Stimulated activated naive CD8-positive, alpha-beta T cell treated with anti-CD3 and anti-CD28 coated beads, Interleukin-15, Interleukin-2, amounts not matched to agents 100 ng/mL and 50 ng/mL, for 24 hours (primary cell): ENCODE data around the gene TBL1X.
"Not testable (repeated sequence)": the region's sequence is repeated elsewhere in the genome, so short reads cannot be mapped to it uniquely, and the experiment has no call there.

ENCODE experiments used
- H3K27ac Mint-ChIP-seq: one replicate; pipeline ENCODE4 v1.8.0; 2021; ENCODE audit warnings: mild to moderate bottlenecking, mixed read lengths
- H3K27me3 Mint-ChIP-seq: one replicate; pipeline ENCODE4 v1.8.0; 2021; ENCODE audit warnings: mixed read lengths
- H3K36me3 Mint-ChIP-seq: one replicate; pipeline ENCODE4 v1.8.0; 2021; ENCODE audit warnings: low read depth, mixed read lengths
- H3K4me1 Mint-ChIP-seq: one replicate; pipeline ENCODE4 v1.8.0; 2021; ENCODE audit warnings: low read depth, mixed read lengths
- H3K4me3 Mint-ChIP-seq: one replicate; pipeline ENCODE4 v1.8.0; 2021; ENCODE audit warnings: mild to moderate bottlenecking, mixed read lengths
- H3K9me3 Mint-ChIP-seq: one replicate; pipeline ENCODE4 v1.8.0; 2021; ENCODE audit warnings: mixed read lengths

The TBL1X gene

GRCh38 chrX:9529223-9529622 lies 64.4 kb downstream of the TBL1X start:
- Mint-ChIP-seq H3K4me3 (no peak overlapping the region), H3K4me1 (peaks cover 60% of the 10 kb centered on the region), H3K27ac (no peak overlapping the region), H3K27me3 (no peaks in the 10 kb centered on the region), H3K36me3 (no peaks in the 10 kb centered on the region), H3K9me3 (no peaks in the 10 kb centered on the region)

- H3K36me3 Mint-ChIP-seq, result no peaks in the 10 kb centered on the region
Measured at GRCh38 chrX:9530848-9531274, 66.0 kb downstream of the TBL1X start.

GRCh38 chrX:9532349-9532748 lies 67.5 kb downstream of the TBL1X start:
- Mint-ChIP-seq H3K36me3 (peaks cover 5% of the 10 kb centered on the region), H3K27me3 (no peaks in the 10 kb centered on the region), H3K4me1 (peaks cover 51% of the 10 kb centered on the region), H3K4me3 (no peak overlapping the region), H3K9me3 (no peaks in the 10 kb centered on the region), H3K27ac (no peak overlapping the region)

More at GRCh38 chrX:9530848-9531274, 66.0 kb downstream of the TBL1X start:
- Mint-ChIP-seq H3K27me3 (no peaks in the 10 kb centered on the region), H3K4me3 (peak overlapping the region; percentile 62), H3K4me1 (peaks cover 58% of the 10 kb centered on the region), H3K9me3 (no peaks in the 10 kb centered on the region), H3K27ac (no peak overlapping the region)

GRCh38 chrX:9533611-9534010 lies 68.8 kb downstream of the TBL1X start:
- Mint-ChIP-seq H3K4me3 (no peak overlapping the region), H3K27me3 (no peaks in the 10 kb centered on the region), H3K36me3 (peaks cover 12% of the 10 kb centered on the region), H3K27ac (no peak overlapping the region), H3K9me3 (no peaks in the 10 kb centered on the region), H3K4me1 (peaks cover 63% of the 10 kb centered on the region)

GRCh38 chrX:9534686-9535085 lies 69.8 kb downstream of the TBL1X start:
- Mint-ChIP-seq H3K27me3 (no peaks in the 10 kb centered on the region), H3K4me1 (peaks cover 65% of the 10 kb centered on the region), H3K27ac (no peak overlapping the region)

GRCh38 chrX:9535101-9535500 lies 70.2 kb downstream of the TBL1X start:
- Mint-ChIP-seq H3K4me3 (no peak overlapping the region), H3K4me1 (peaks cover 65% of the 10 kb centered on the region), H3K36me3 (peaks cover 17% of the 10 kb centered on the region), H3K27ac (no peak overlapping the region), H3K9me3 (no peaks in the 10 kb centered on the region), H3K27me3 (no peaks in the 10 kb centered on the region)

More at GRCh38 chrX:9534686-9535085, 69.8 kb downstream of the TBL1X start:
- H3K9me3 Mint-ChIP-seq, result no peaks in the 10 kb centered on the region
- peaks cover 15% of the 10 kb centered on the region for H3K36me3 Mint-ChIP-seq
- no peak overlapping the region for H3K4me3 Mint-ChIP-seq

- peaks cover 56% of the 10 kb centered on the region for H3K4me1 Mint-ChIP-seq
- peaks cover 17% of the 10 kb centered on the region for H3K36me3 Mint-ChIP-seq
- H3K9me3 Mint-ChIP-seq, H3K27ac Mint-ChIP-seq, H3K27me3 Mint-ChIP-seq, H3K4me3 Mint-ChIP-seq: not testable (repeated sequence)
Measured at GRCh38 chrX:9536156-9536555, 71.3 kb downstream of the TBL1X start.

GRCh38 chrX:9537781-9538180 lies 72.9 kb downstream of the TBL1X start:
- no peaks in the 10 kb centered on the region for H3K27me3 Mint-ChIP-seq
- H3K36me3 Mint-ChIP-seq, result peaks cover 17% of the 10 kb centered on the region
- H3K4me3 Mint-ChIP-seq, result no peak overlapping the region
- peaks cover 53% of the 10 kb centered on the region for H3K4me1 Mint-ChIP-seq
- H3K27ac Mint-ChIP-seq, result peak overlapping the region; percentile 36
- H3K9me3 Mint-ChIP-seq, result no peaks in the 10 kb centered on the region

- Mint-ChIP-seq H3K36me3 (peaks cover 17% of the 10 kb centered on the region), H3K4me1 (peaks cover 45% of the 10 kb centered on the region), H3K9me3 (no peaks in the 10 kb centered on the region), H3K27ac (no peak overlapping the region), H3K4me3 (no peak overlapping the region), H3K27me3 (no peaks in the 10 kb centered on the region)
Measured at GRCh38 chrX:9538544-9539045, 73.7 kb downstream of the TBL1X start.

GRCh38 chrX:9539605-9540387 lies 74.9 kb downstream of the TBL1X start:
- Mint-ChIP-seq H3K36me3 (peaks cover 17% of the 10 kb centered on the region), H3K9me3 (no peaks in the 10 kb centered on the region), H3K27me3 (no peaks in the 10 kb centered on the region), H3K4me1 (peaks cover 33% of the 10 kb centered on the region), H3K27ac (no peak overlapping the region), H3K4me3 (no peak overlapping the region)

GRCh38 chrX:9542106-9542760 lies 77.4 kb downstream of the TBL1X start:
- Mint-ChIP-seq H3K27ac (no peak overlapping the region), H3K9me3 (no peaks in the 10 kb centered on the region), H3K4me1 (peaks cover 31% of the 10 kb centered on the region), H3K4me3 (no peak overlapping the region), H3K27me3 (no peaks in the 10 kb centered on the region), H3K36me3 (peaks cover 19% of the 10 kb centered on the region)

GRCh38 chrX:9542761-9543111 lies 77.9 kb downstream of the TBL1X start:
- H3K36me3 Mint-ChIP-seq, result peaks cover 15% of the 10 kb centered on the region
- H3K4me1 Mint-ChIP-seq, result peaks cover 28% of the 10 kb centered on the region
- no peak overlapping the region for H3K4me3 Mint-ChIP-seq
- H3K27ac Mint-ChIP-seq, result no peak overlapping the region
- H3K9me3 Mint-ChIP-seq, result no peaks in the 10 kb centered on the region
- no peaks in the 10 kb centered on the region for H3K27me3 Mint-ChIP-seq

GRCh38 chrX:9555354-9555753 lies 90.5 kb downstream of the TBL1X start:
- no peaks in the 10 kb centered on the region for H3K27me3 Mint-ChIP-seq
- H3K9me3 Mint-ChIP-seq, result no peaks in the 10 kb centered on the region
- H3K36me3 Mint-ChIP-seq, result peaks cover 9% of the 10 kb centered on the region
- H3K27ac Mint-ChIP-seq, result no peak overlapping the region
- no peak overlapping the region for H3K4me3 Mint-ChIP-seq
- H3K4me1 Mint-ChIP-seq, result peaks cover 30% of the 10 kb centered on the region

- H3K36me3 Mint-ChIP-seq, result peaks cover 9% of the 10 kb centered on the region
- H3K4me3 Mint-ChIP-seq, result no peak overlapping the region
- no peaks in the 10 kb centered on the region for H3K27me3 Mint-ChIP-seq
- H3K27ac Mint-ChIP-seq, result peak overlapping the region; percentile 72
- H3K4me1 Mint-ChIP-seq, result peaks cover 35% of the 10 kb centered on the region
- no peaks in the 10 kb centered on the region for H3K9me3 Mint-ChIP-seq
Measured at GRCh38 chrX:9557091-9557490, 92.2 kb downstream of the TBL1X start.

GRCh38 chrX:9557521-9557920 lies 92.7 kb downstream of the TBL1X start:
- H3K4me1 Mint-ChIP-seq, result peaks cover 32% of the 10 kb centered on the region
- H3K4me3 Mint-ChIP-seq, result no peak overlapping the region
- peak overlapping the region; percentile 72 for H3K27ac Mint-ChIP-seq
- H3K36me3 Mint-ChIP-seq, result peaks cover 6% of the 10 kb centered on the region
- no peaks in the 10 kb centered on the region for H3K9me3 Mint-ChIP-seq
- no peaks in the 10 kb centered on the region for H3K27me3 Mint-ChIP-seq
